Measurements from ENCODE around the gene MAX.

- TF ChIP-seq CTCF (IDR thresholded peaks at IDR 0.05), result no peak
- no peak for TF ChIP-seq POLR2A (IDR thresholded peaks at IDR 0.05)
Observed at GRCh38 chr14:65109357-65109756, 7.0 kb upstream of the MAX start.
